Lower leg skin (tissue), 3 donors: ENCODE data around the gene NOS1.

Experiments
- POLR2A ChIP-seq, 2 donors: fragments of 450-650 bp; IDR thresholded peaks; one replicate each; pipeline ENCODE4 v1.6.1; 2016 to 2017; ENCODE audit warnings: antibody characterized with exemption in 2 of 2, mild to moderate bottlenecking in 1 of 2, moderate library complexity in 1 of 2
- TF ChIP-seq, protein P1 (sequence below), 3 donors: fragments of 450-650 bp; IDR thresholded peaks; one replicate each; pipeline ENCODE4 v1.5.1; 2016; ENCODE audit warnings: antibody characterized with exemption in 3 of 3, mild to moderate bottlenecking in 3 of 3, moderate library complexity in 2 of 3

DNA sequence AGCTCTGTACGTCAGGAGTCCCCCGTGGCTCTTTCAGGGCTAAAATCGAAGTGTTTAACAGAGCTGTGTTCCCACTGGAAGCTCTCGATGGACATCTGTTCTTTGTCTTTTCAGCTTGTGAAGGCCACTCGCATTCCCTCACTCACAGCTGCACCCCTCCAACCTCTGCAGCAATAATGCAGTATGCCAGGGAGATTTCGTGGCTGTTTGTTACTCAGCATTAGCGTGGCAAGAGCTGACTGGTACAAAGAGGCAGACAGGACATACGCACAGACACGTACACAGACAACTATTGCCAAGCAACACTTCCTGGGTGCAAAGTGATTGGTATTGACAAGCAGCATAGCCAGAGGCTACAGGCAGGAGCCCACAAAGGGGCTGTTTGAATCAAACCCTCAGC lies 159.4 kb downstream of the NOS1 start:
- TF ChIP-seq, protein P1, sequence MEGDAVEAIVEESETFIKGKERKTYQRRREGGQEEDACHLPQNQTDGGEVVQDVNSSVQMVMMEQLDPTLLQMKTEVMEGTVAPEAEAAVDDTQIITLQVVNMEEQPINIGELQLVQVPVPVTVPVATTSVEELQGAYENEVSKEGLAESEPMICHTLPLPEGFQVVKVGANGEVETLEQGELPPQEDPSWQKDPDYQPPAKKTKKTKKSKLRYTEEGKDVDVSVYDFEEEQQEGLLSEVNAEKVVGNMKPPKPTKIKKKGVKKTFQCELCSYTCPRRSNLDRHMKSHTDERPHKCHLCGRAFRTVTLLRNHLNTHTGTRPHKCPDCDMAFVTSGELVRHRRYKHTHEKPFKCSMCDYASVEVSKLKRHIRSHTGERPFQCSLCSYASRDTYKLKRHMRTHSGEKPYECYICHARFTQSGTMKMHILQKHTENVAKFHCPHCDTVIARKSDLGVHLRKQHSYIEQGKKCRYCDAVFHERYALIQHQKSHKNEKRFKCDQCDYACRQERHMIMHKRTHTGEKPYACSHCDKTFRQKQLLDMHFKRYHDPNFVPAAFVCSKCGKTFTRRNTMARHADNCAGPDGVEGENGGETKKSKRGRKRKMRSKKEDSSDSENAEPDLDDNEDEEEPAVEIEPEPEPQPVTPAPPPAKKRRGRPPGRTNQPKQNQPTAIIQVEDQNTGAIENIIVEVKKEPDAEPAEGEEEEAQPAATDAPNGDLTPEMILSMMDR (IDR thresholded peaks at IDR 0.05) = no peak
- TF ChIP-seq POLR2A (IDR thresholded peaks at IDR 0.05) = no peak
